ENCODE data around the gene BCAS4.
"Not testable (repeated sequence)": the region's sequence is repeated elsewhere in the genome, so short reads cannot be mapped to it uniquely, and the experiment has no call there.

The BCAS4 gene

DNA sequence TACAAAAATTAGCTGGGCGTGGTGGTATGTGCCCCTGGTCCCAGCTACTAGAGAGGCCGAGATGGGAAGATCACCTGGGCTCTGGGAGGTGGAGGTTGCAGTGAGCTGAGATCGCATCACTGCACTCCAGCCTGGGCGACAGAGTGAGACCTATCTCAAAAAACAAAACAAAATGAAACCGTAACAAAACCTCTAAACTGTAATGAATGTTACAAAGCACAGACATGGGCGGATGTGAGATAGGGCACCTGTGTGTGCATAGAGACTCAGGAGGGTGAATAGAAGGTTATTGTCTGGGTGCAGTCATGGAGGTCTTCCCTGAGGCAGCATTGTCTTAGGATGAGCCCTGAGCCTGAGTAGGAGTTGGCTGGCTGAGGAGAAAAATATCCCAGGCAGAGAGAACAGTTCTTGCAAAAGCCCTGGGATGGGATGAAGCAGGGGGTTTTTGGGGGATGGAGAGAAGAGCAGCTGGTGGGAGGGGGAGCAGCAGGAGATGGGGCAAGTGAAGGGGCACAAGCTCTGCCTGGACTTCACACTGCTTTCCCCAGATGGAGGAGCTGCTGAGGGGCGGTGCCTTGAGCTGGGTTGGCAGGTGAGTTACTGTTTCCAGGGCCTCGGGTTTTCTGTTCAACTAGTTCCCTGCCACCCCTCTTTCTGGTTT, 5.2 kb downstream of the BCAS4 start:
- Histone ChIP-seq H3K27ac (ENCODE audit: low read depth, low read length, severe bottlenecking) (no peak overlapping the region), H3K9me3 (ENCODE audit: control insufficient read depth, low read length) (no peaks in the 10 kb centered on the region), H3K36me3 (ENCODE audit: control insufficient read depth, insufficient read depth, low read length) (peaks cover 2% of the 10 kb centered on the region), H3K4me3 (ENCODE audit: extremely low read depth, insufficient read depth, low read length, poor library complexity, severe bottlenecking) (no peak overlapping the region), H3K4me1 (ENCODE audit: control insufficient read depth, insufficient read depth, low read length, poor library complexity, severe bottlenecking) (no peaks in the 10 kb centered on the region)
- WGBS, 2 experiments (ENCODE audit: insufficient coverage in 2 of 2) = 90 to 93% methylated on average over 2 to 3 of the region's 8 CpGs

DNA sequence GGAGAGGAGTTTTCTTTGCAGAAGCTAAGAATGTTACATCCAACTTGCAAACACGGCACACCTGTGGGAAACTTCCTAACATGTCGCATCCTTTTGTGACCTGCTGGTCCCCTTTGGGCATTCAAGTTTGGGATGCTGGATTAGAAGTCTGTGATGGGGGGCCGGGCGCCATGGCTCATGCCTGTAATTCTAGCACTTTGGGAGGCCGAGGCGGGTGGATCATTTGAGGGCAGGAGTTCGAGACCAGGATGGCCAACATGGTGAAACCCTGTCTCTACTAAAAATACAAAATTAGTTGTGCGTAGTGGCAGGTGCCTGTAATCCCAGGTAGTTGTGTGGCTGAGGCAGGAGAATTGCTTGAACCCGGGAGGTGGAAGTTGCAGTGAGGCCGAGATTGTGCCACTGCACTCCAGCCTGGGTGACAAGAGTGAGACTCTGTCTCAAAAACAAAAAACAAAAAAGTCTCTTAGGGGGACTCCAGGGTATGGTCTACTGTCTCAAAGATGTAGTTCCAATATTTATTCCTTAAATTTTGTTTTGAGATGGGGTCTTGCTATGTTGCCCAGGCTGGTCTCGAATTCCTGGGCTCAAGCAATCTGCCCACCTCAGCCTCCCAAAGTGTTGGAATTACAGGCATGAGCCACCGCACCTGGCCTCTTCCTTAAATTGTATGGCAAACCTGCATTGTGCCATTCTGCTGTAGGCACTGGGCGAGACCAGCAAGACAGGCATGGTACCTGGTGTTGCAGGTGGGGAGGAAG, 6.3 kb downstream of the BCAS4 start:
- not testable (repeated sequence) for H3K27ac ChIP-seq (ENCODE audit: low read depth, low read length, severe bottlenecking); H3K9me3 ChIP-seq (ENCODE audit: control insufficient read depth, low read length); H3K36me3 ChIP-seq (ENCODE audit: control insufficient read depth, insufficient read depth, low read length); H3K4me1 ChIP-seq (ENCODE audit: control insufficient read depth, insufficient read depth, low read length, poor library complexity, severe bottlenecking); H3K4me3 ChIP-seq (ENCODE audit: extremely low read depth, insufficient read depth, low read length, poor library complexity, severe bottlenecking)
- 81 to 87% methylated on average over 8 to 11 of the region's 13 CpGs for WGBS, 2 experiments (ENCODE audit: insufficient coverage in 2 of 2)

DNA sequence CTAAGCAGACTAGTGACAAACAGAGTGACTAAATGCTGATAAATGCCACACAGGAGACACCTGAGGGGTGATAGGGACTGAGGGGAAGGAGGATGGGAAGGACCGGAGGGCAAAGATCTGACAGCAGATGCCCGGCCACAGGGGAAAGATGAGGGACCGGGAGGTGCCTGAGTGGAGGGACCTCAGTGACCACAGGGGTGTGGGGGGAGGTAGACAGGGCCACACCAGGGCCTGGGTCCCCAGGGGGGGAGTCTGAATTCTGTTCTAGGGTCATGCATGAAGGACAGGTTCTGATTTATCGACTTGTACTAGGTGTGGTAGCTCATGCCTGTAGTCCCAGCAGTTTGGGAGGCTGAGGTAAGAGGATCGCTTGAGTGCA, 6.9 kb downstream of the BCAS4 start:
- Histone ChIP-seq H3K4me3 (ENCODE audit: extremely low read depth, insufficient read depth, low read length, poor library complexity, severe bottlenecking) (no peak overlapping the region), H3K27ac (ENCODE audit: low read depth, low read length, severe bottlenecking) (no peak overlapping the region), H3K4me1 (ENCODE audit: control insufficient read depth, insufficient read depth, low read length, poor library complexity, severe bottlenecking) (no peaks in the 10 kb centered on the region), H3K36me3 (ENCODE audit: control insufficient read depth, insufficient read depth, low read length) (peaks cover 2% of the 10 kb centered on the region), H3K9me3 (ENCODE audit: control insufficient read depth, low read length) (no peaks in the 10 kb centered on the region)
- 92 to 94% methylated on average over 4 to 5 of the region's 5 CpGs for WGBS, 2 experiments (ENCODE audit: insufficient coverage in 2 of 2)

GRCh38 chr20:50802289-50802688, 7.4 kb downstream of the BCAS4 start:
- Histone ChIP-seq H3K36me3 (ENCODE audit: control insufficient read depth, insufficient read depth, low read length) (no peaks in the 10 kb centered on the region), H3K27ac (ENCODE audit: low read depth, low read length, severe bottlenecking) (no peak overlapping the region), H3K4me1 (ENCODE audit: control insufficient read depth, insufficient read depth, low read length, poor library complexity, severe bottlenecking) (no peaks in the 10 kb centered on the region), H3K9me3 (ENCODE audit: control insufficient read depth, low read length) (no peaks in the 10 kb centered on the region), H3K4me3 (ENCODE audit: extremely low read depth, insufficient read depth, low read length, poor library complexity, severe bottlenecking) (no peak overlapping the region)
- 91 to 95% methylated on average over 7 to 8 of the region's 8 CpGs for WGBS, 2 experiments (ENCODE audit: insufficient coverage in 2 of 2)

DNA sequence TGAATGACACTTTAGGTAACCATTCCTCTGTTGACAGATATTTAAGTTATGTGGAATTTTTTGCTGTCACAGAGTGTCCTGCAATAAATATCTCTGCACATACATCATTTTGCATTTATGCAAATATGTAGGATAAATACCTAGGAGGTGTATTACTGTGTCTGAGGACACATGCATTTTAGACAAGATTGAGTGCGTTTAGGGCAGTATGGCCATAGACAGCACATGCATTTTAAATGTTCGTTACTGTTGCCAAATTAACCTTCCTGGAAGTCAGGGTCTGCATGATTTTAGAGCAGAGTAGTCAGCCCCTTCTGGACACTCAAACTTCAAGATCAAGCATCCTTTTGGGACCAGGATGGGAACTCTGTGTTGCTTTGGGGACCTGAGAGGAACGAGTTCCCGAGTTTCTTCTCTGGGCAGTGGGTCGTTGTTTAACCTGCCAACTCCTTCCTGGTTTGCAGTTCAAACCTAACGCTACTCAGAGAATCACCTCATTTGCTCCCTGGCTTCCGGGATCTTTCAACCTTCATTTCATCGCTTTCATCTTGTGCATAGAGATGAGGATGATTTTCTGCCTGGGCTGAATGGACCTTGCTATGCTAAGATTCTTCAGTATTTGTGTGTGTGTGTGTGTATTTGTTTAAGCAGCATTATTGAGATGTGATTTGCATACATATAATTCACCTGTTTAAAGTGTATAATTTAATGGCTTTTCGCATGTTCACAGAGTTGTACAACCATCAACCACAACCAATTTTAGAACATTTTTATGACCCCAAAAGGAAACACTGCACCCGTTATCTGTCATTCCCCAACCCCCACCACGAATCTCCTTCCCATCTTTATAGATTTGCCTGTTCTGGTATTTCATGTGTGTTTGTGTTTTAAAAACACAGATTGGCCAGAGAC, 9.8 kb downstream of the BCAS4 start:
- Histone ChIP-seq H3K27ac (ENCODE audit: low read depth, low read length, severe bottlenecking) (no peak overlapping the region), H3K9me3 (ENCODE audit: control insufficient read depth, low read length) (no peaks in the 10 kb centered on the region), H3K4me3 (ENCODE audit: extremely low read depth, insufficient read depth, low read length, poor library complexity, severe bottlenecking) (no peak overlapping the region), H3K36me3 (ENCODE audit: control insufficient read depth, insufficient read depth, low read length) (no peaks in the 10 kb centered on the region), H3K4me1 (ENCODE audit: control insufficient read depth, insufficient read depth, low read length, poor library complexity, severe bottlenecking) (no peaks in the 10 kb centered on the region)
- 56 to 87% methylated on average over 3 to 8 of the region's 11 CpGs for WGBS, 2 experiments (ENCODE audit: insufficient coverage in 2 of 2)

DNA sequence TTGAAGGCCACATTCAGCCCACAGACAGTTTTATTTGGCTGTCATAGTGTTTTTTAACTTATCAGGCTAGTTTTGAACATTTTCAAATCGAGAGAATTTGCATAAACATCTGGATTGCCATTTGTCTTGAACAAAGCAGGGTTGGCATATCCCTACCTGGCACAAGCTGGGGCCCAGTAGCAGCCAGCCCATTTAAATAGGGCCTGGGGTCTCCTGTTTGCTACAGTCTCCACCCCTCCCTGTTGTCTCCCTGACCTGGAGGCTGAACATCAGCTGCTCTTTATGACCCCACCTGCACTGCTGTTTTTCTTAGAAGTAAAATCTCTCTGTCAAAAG, 10.5 kb downstream of the BCAS4 start:
- H3K27ac ChIP-seq (ENCODE audit: low read depth, low read length, severe bottlenecking) = no peak overlapping the region
- 100% methylated on average over 1 of the region's 1 CpG for WGBS, 2 experiments (ENCODE audit: insufficient coverage in 2 of 2)

DNA sequence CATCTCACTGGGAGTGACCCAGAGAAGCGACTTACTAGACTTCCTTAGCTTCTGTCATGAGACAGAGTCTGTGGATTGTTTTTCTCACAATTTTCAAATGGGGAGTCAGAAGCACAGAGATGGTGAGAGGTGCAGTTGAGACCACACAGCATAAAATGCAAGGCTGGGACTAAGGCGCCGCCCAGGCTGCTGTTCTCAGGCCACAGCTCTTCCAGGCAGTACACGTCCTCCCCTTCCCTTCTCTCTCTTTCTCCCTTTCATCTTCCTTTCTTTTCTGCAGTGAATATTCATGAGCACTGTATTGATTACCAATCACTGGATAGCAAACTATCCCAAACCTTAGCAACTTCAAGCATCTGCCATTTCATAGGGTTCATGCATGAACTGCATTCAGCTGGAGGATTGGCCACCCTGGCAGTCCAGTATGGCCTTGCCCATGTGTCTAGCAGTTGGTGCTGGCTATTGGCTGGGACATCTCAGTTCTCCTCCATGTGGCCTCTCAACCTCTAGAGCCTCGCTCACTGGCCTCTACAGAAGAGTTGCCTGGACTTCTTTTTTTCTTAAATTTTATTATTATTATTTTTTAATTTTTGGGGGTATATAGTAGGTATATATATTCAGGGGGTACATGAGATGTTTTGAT, 11.4 kb downstream of the BCAS4 start:
- Histone ChIP-seq H3K27ac (ENCODE audit: low read depth, low read length, severe bottlenecking) (no peak overlapping the region), H3K4me1 (ENCODE audit: control insufficient read depth, insufficient read depth, low read length, poor library complexity, severe bottlenecking) (no peaks in the 10 kb centered on the region), H3K4me3 (ENCODE audit: extremely low read depth, insufficient read depth, low read length, poor library complexity, severe bottlenecking) (no peak overlapping the region), H3K36me3 (ENCODE audit: control insufficient read depth, insufficient read depth, low read length) (no peaks in the 10 kb centered on the region), H3K9me3 (ENCODE audit: control insufficient read depth, low read length) (no peaks in the 10 kb centered on the region)
- WGBS, 2 experiments (ENCODE audit: insufficient coverage in 2 of 2) = 91 to 96% methylated on average over 3 to 4 of the region's 5 CpGs

More for the DNA sequence above, 10.5 kb downstream of the BCAS4 start:
- Histone ChIP-seq H3K36me3 (ENCODE audit: control insufficient read depth, insufficient read depth, low read length) (no peaks in the 10 kb centered on the region), H3K9me3 (ENCODE audit: control insufficient read depth, low read length) (no peaks in the 10 kb centered on the region), H3K4me3 (ENCODE audit: extremely low read depth, insufficient read depth, low read length, poor library complexity, severe bottlenecking) (no peak overlapping the region), H3K4me1 (ENCODE audit: control insufficient read depth, insufficient read depth, low read length, poor library complexity, severe bottlenecking) (no peaks in the 10 kb centered on the region)

DNA sequence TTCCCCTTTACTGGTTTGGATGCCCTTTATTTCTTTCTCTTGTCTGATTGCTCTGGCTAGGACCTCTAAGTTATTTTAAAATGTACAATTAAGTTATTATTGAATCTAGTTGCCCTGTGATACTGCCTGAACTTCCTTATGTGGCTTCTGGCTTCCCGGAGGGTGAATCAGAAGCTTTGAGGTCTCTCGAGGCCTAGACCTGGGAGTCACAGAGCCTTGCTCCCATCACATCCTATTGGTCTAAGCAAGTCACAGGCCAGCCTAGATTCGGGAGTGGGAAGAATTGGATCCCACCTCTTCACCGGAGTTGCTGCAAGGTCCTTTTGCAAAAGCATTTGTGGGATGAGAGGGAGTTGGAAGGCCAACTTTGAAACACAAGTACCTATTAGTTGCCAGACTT, 15.2 kb downstream of the BCAS4 start:
- 84 to 86% methylated on average over 2 of the region's 4 CpGs for WGBS, 2 experiments (ENCODE audit: insufficient coverage in 2 of 2)
- Histone ChIP-seq H3K9me3 (ENCODE audit: control insufficient read depth, low read length) (no peaks in the 10 kb centered on the region), H3K4me1 (ENCODE audit: control insufficient read depth, insufficient read depth, low read length, poor library complexity, severe bottlenecking) (no peaks in the 10 kb centered on the region), H3K4me3 (ENCODE audit: extremely low read depth, insufficient read depth, low read length, poor library complexity, severe bottlenecking) (no peak overlapping the region), H3K36me3 (ENCODE audit: control insufficient read depth, insufficient read depth, low read length) (no peaks in the 10 kb centered on the region), H3K27ac (ENCODE audit: low read depth, low read length, severe bottlenecking) (no peak overlapping the region)

- Histone ChIP-seq H3K4me1 (ENCODE audit: control insufficient read depth, insufficient read depth, low read length, poor library complexity, severe bottlenecking) (peaks cover 5% of the 10 kb centered on the region), H3K27ac (ENCODE audit: low read depth, low read length, severe bottlenecking) (no peak overlapping the region), H3K4me3 (ENCODE audit: extremely low read depth, insufficient read depth, low read length, poor library complexity, severe bottlenecking) (no peak overlapping the region), H3K9me3 (ENCODE audit: control insufficient read depth, low read length) (no peaks in the 10 kb centered on the region), H3K36me3 (ENCODE audit: control insufficient read depth, insufficient read depth, low read length) (no peaks in the 10 kb centered on the region)
- WGBS, 2 experiments (ENCODE audit: insufficient coverage in 2 of 2) = 99 to 100% methylated on average over 3 to 4 of the region's 4 CpGs
Measured at GRCh38 chr20:50810842-50811241, 16.0 kb downstream of the BCAS4 start.

- H3K36me3 ChIP-seq (ENCODE audit: control insufficient read depth, insufficient read depth, low read length) = no peaks in the 10 kb centered on the region
- H3K4me1 ChIP-seq (ENCODE audit: control insufficient read depth, insufficient read depth, low read length, poor library complexity, severe bottlenecking) = peaks cover 10% of the 10 kb centered on the region
- H3K4me3 ChIP-seq (ENCODE audit: extremely low read depth, insufficient read depth, low read length, poor library complexity, severe bottlenecking) = no peak overlapping the region
- H3K9me3 ChIP-seq (ENCODE audit: control insufficient read depth, low read length) = no peaks in the 10 kb centered on the region
- 95 to 98% methylated on average over 5 to 7 of the region's 10 CpGs for WGBS, 2 experiments (ENCODE audit: insufficient coverage in 2 of 2)
- no peak overlapping the region for H3K27ac ChIP-seq (ENCODE audit: low read depth, low read length, severe bottlenecking)
Measured at GRCh38 chr20:50813101-50813643, 18.3 kb downstream of the BCAS4 start.

All from mesodermal cell (in vitro differentiated cells).